H1 (cell line): ENCODE results near the gene PRKAG1. TPM values are rescaled to one million over a fixed set of nuclear protein-coding genes. Genes with fewer than 3 reads are reported as not detected.

Experiments used
- CTCF ChIA-PET: fragments of 300-600 bp; sonication (Branson Sonifier 250); formaldehyde crosslinking; loops from one replicate; lab custom pipeline; 2021; ENCODE audit not compliant: partially characterized antibody; lab: Charles Lee
- POLR2A ChIA-PET: fragments of 300-600 bp; sonication (Branson Sonifier 250); formaldehyde crosslinking; loops from one replicate; lab custom pipeline; 2021; ENCODE audit warnings: inconsistent platforms; ENCODE audit not compliant: partially characterized antibody; lab: Charles Lee
- DNase-seq, 2 experiments: peaks; one replicate each; pipeline versions ENCODE4 v3.0.0 to v3.0.0-alpha.2; 2010 to 2022; ENCODE audit warnings: low spot score in 2 of 2, low read depth in 1 of 2, mixed read lengths in 1 of 2
- FAIRE-seq: peaks from 2 replicates; lab custom pipeline; 2011; peaks lifted over from hg19 to GRCh38; lab: Jason Lieb, UNC
- H2AFZ ChIP-seq: 2 replicates; pipeline ENCODE4 v1.8.1; 2012; ENCODE audit warnings: low read length, inconsistent platforms
- H2AK5ac ChIP-seq: 2 replicates; pipeline ENCODE4 v1.6.1; 2013; ENCODE audit warnings: low read depth, low read length
- H2BK120ac ChIP-seq: replicated peaks from 2 replicates; pipeline ENCODE3; 2013; ENCODE audit warnings: low read depth, low read length, inconsistent platforms
- H2BK12ac ChIP-seq: 2 replicates; pipeline ENCODE4 v1.6.1; 2013; ENCODE audit warnings: low read depth, low read length
- H2BK15ac ChIP-seq: 2 replicates; pipeline ENCODE4 v1.6.1; 2013; ENCODE audit warnings: low read length
- H2BK20ac ChIP-seq: 2 replicates; pipeline ENCODE4 v1.6.1; 2013; ENCODE audit warnings: low read length
- H2BK5ac ChIP-seq: 2 replicates; pipeline ENCODE4 v1.6.1; 2013; ENCODE audit warnings: low read depth, low read length
- H3K14ac ChIP-seq: 2 replicates; pipeline ENCODE4 v1.6.1; 2013; ENCODE audit warnings: inconsistent platforms; ENCODE audit not compliant: insufficient read length
- H3K18ac ChIP-seq: 2 replicates; pipeline ENCODE4 v1.6.1; 2013; ENCODE audit warnings: low read length; ENCODE audit errors: extremely low read depth
- H3K23ac ChIP-seq: 2 replicates; pipeline ENCODE4 v1.6.1; 2013; ENCODE audit warnings: inconsistent platforms; ENCODE audit not compliant: insufficient read length
- H3K23me2 ChIP-seq: 2 replicates; pipeline ENCODE4 v1.6.1; 2013; ENCODE audit warnings: low read depth, low read length
- H3K27ac ChIP-seq: 2 replicates; pipeline ENCODE4 v1.6.1; 2011; ENCODE audit warnings: low read depth, low read length, inconsistent platforms
- H3K27me3 ChIP-seq, 4 experiments: replicated peaks in 1 of 4; 1 replicate in 1 of 4; 2 replicates in 3 of 4; pipeline versions ENCODE4 v1.6.1 to v1.8.1; 2011 to 2013; ENCODE audit warnings: low read length in 3 of 4, mild to moderate bottlenecking in 3 of 4, inconsistent platforms in 2 of 4, mixed read lengths in 2 of 4, moderate library complexity in 1 of 4; ENCODE audit not compliant: control insufficient read depth in 3 of 4, insufficient read depth in 3 of 4; ENCODE audit errors: extremely low read depth in 1 of 4
- H3K36me3 ChIP-seq, 4 experiments: 2 replicates each; pipeline versions ENCODE4 v1.6.1 to v1.8.1; 2011 to 2013; ENCODE audit warnings: mild to moderate bottlenecking in 4 of 4, low read length in 3 of 4, moderate library complexity in 2 of 4, control low read depth in 1 of 4, inconsistent platforms in 1 of 4; ENCODE audit not compliant: insufficient read depth in 4 of 4, control insufficient read depth in 2 of 4
- H3K4ac ChIP-seq: replicated peaks from 2 replicates; pipeline ENCODE3; 2013; ENCODE audit warnings: low read length, low read depth, mixed read lengths, inconsistent platforms; ENCODE audit not compliant: insufficient read length
- H3K4me1 ChIP-seq, 4 experiments: replicated peaks in 1 of 4; 1 replicate in 1 of 4; 2 replicates in 3 of 4; pipeline versions ENCODE4 v1.6.1 to v1.8.1; 2011 to 2013; ENCODE audit warnings: low read length in 3 of 4, inconsistent platforms in 2 of 4, mixed read lengths in 1 of 4; ENCODE audit not compliant: insufficient read depth in 4 of 4, control insufficient read depth in 3 of 4
- H3K4me2 ChIP-seq, 2 experiments: 2 replicates each; pipeline versions ENCODE4 v1.6.1 to v1.8.1; 2011 to 2013; ENCODE audit warnings: low read depth in 2 of 2, low read length in 2 of 2, control low read depth in 1 of 2, inconsistent platforms in 1 of 2, mild to moderate bottlenecking in 1 of 2; ENCODE audit not compliant: insufficient read depth in 1 of 2
- H3K4me3 ChIP-seq, 4 experiments: fragments of 200-600, 300-600 bp in 1 of 4; sonication (generic), shearing (Covaris generic), sonication (Bioruptor Twin) in 1 of 4; 2 replicates each; pipeline versions ENCODE4 v1.5.1 to v1.8.1; 2011 to 2016; ENCODE audit warnings: low read length in 4 of 4, low read depth in 3 of 4, control low read depth in 2 of 4, inconsistent platforms in 2 of 4, mild to moderate bottlenecking in 2 of 4, mixed read lengths in 1 of 4, moderate library complexity in 1 of 4; ENCODE audit not compliant: insufficient read depth in 2 of 4; ENCODE audit errors: extremely low read depth in 1 of 4
- H3K56ac ChIP-seq: replicated peaks from 2 replicates; pipeline ENCODE3; 2013; ENCODE audit warnings: low read depth, mild to moderate bottlenecking, mixed read lengths, low read length, inconsistent platforms; ENCODE audit not compliant: insufficient read length
- H3K79me1 ChIP-seq: 2 replicates; pipeline ENCODE4 v1.6.1; 2013; ENCODE audit warnings: low read depth, low read length, control low read depth
- H3K79me2 ChIP-seq, 2 experiments: 2 replicates each; pipeline versions ENCODE4 v1.6.1 to v1.8.1; 2012 to 2013; ENCODE audit warnings: low read length in 2 of 2, mild to moderate bottlenecking in 2 of 2, inconsistent platforms in 1 of 2; ENCODE audit not compliant: insufficient read depth in 2 of 2, control insufficient read depth in 1 of 2
- H3K9ac ChIP-seq, 4 experiments: replicated peaks in 1 of 4; 1 replicate in 1 of 4; 2 replicates in 3 of 4; pipeline versions ENCODE4 v1.6.1 to v1.8.1; 2011 to 2013; ENCODE audit warnings: low read depth in 3 of 4, low read length in 3 of 4, control low read depth in 2 of 4, mild to moderate bottlenecking in 2 of 4, moderate library complexity in 2 of 4, inconsistent platforms in 1 of 4; ENCODE audit errors: extremely low read depth in 1 of 4
- H3K9me3 ChIP-seq, 2 experiments: 2 replicates each; pipeline versions ENCODE4 v1.6.1 to v1.8.1; 2012 to 2013; ENCODE audit warnings: mild to moderate bottlenecking in 2 of 2, moderate library complexity in 2 of 2, control low read depth in 1 of 2, inconsistent platforms in 1 of 2, low read depth in 1 of 2, low read length in 1 of 2, mixed read lengths in 1 of 2; ENCODE audit not compliant: insufficient read depth in 2 of 2
- H4K20me1 ChIP-seq, 2 experiments: replicated peaks in 1 of 2; 2 replicates each; pipeline versions ENCODE3 to v1.8.1; 2011 to 2013; ENCODE audit warnings: inconsistent platforms in 2 of 2, low read length in 2 of 2, mild to moderate bottlenecking in 1 of 2; ENCODE audit not compliant: insufficient read depth in 2 of 2, control insufficient read depth in 1 of 2
- H4K5ac ChIP-seq: 2 replicates; pipeline ENCODE4 v1.6.1; 2013; ENCODE audit warnings: low read length, low read depth, mixed read lengths, inconsistent platforms; ENCODE audit not compliant: insufficient read length
- H4K8ac ChIP-seq: 2 replicates; pipeline ENCODE4 v1.8.0; 2013; ENCODE audit warnings: mild to moderate bottlenecking, moderate library complexity, low read length, inconsistent platforms; ENCODE audit not compliant: insufficient read depth; ENCODE audit errors: extremely low read depth
- H4K91ac ChIP-seq: replicated peaks from 2 replicates; pipeline ENCODE3; 2013; ENCODE audit warnings: low read length, mixed read lengths, inconsistent platforms; ENCODE audit not compliant: insufficient read length
- ATF2 ChIP-seq: IDR thresholded peaks from 2 replicates; pipeline ENCODE4 v1.6.1; 2012; ENCODE audit warnings: low read length, inconsistent platforms
- CTBP2 ChIP-seq: IDR thresholded peaks from 2 replicates; pipeline ENCODE4 v1.7.0; 2011; ENCODE audit warnings: borderline replicate concordance, mild to moderate bottlenecking, moderate library complexity, mixed read lengths, low read length; ENCODE audit not compliant: insufficient read depth, insufficient read length
- GTF2F1 ChIP-seq: IDR thresholded peaks from 2 replicates; pipeline ENCODE4 v1.6.1; 2012; ENCODE audit warnings: low read depth, low read length, improper control_type of control experiment, borderline replicate concordance
- KDM4A ChIP-seq: IDR thresholded peaks from one replicate; pipeline ENCODE4 v1.7.1; 2012; ENCODE audit warnings: low read depth, mild to moderate bottlenecking, moderate library complexity, low read length, inconsistent platforms; ENCODE audit not compliant: severe bottlenecking
- PHF8 ChIP-seq: fragments of 200-600 bp; sonication (generic); conservative IDR thresholded peaks from 2 replicates; pipeline ENCODE4 v1.7.1; 2012; ENCODE audit warnings: low read depth, mild to moderate bottlenecking, inconsistent platforms, low read length, moderate library complexity
- SP1 ChIP-seq: IDR thresholded peaks from 2 replicates; pipeline ENCODE4 v1.6.1; 2011; ENCODE audit warnings: low read depth, low read length
- SP2 ChIP-seq: IDR thresholded peaks from 2 replicates; pipeline ENCODE4 v1.6.1; 2012; ENCODE audit warnings: mild to moderate bottlenecking, low read length, inconsistent platforms
- TBP ChIP-seq: IDR thresholded peaks from 2 replicates; pipeline ENCODE4 v1.6.1; 2011; ENCODE audit warnings: low read depth, low read length, improper control_type of control experiment
- WGBS, 2 experiments: shearing (Covaris generic) in 1 of 2; methylation state at CpG; one replicate each; pipeline versions ENCODE4 v1.1.6 to v1.1.7; 2013 to 2015; ENCODE audit warnings: low lambda C conversion rate in 2 of 2, mixed read lengths in 2 of 2, inconsistent platforms in 1 of 2, low coverage in 1 of 2, missing lambda C conversion rate in 1 of 2; ENCODE audit not compliant: insufficient replicate concordance in 2 of 2, insufficient coverage in 1 of 2, insufficient read length in 1 of 2; ENCODE audit errors: extremely low coverage in 1 of 2, missing lambda C conversion rate in 1 of 2; 5-methylcytosine and 5-hydroxymethylcytosine counted together
- polyA plus RNA-seq, 7 experiments: library from polyadenylated mRNA; depleted of rRNA in 3 of 7; stranded (reverse) in 5 of 7; unstranded in 2 of 7; fragments of >200 nt in 5 of 7; fragments of 200-250 nt in 2 of 7; gene quantifications; 1 replicate in 5 of 7; 2 replicates in 1 of 7; 4 replicates in 1 of 7; pipeline versions ENCODE4 v1.2.1 to v1.2.3, GENCODE V29; 2011 to 2013; ENCODE audit warnings: missing spikeins in 2 of 7, mixed read lengths in 2 of 7
- total RNA-seq: library from RNA; stranded (reverse); fragmentation: NEBNext Ultra II Directional; extraction: Animal tissue kit (Norgen Biotek cat#: 25700); gene quantifications from 2 replicates; pipeline ENCODE4 v1.2.1, GENCODE V29; 2021

PRKAG1 gene
- total and polyA plus RNA-seq, 2 of the 8 experiments (the other 6 are each of a cell fraction or from before 2014, with no cell fraction given): 38.6 to 57.5 TPM

GRCh38 chr12:49022558-49023178 is 4.1 kb upstream of the PRKAG1 start:
- H2AFZ ChIP-seq: no peak overlapping the region
- H2BK12ac ChIP-seq: no peak overlapping the region
- no peaks in the 10 kb centered on the region; the same call in 1 of the 2 replicates for H3K79me1 ChIP-seq
- H3K27ac ChIP-seq: no peak overlapping the region
- H2BK20ac ChIP-seq: no peak overlapping the region
- H2BK120ac ChIP-seq: no peak overlapping the region
- H3K4me3 ChIP-seq: no peak overlapping the region
- ChIA-PET CTCF (interaction anchor here (0.9 to 4.9 kb wide), 5 partner anchors 9 to 98 kb away, joined by 3 to 34 read pairs (median 7); no protein-coding TSS in a partner anchor), POLR2A (interaction anchor here (1.3 to 22.2 kb wide), 2 partner anchors 18 to 33 kb away, joined by 3 to 339 read pairs; no protein-coding TSS in a partner anchor)
- peaks cover 20 to 59% (median 45%) of the 10 kb centered on the region in 4 experiments; a peak in 7 of 8 replicates for H3K36me3 ChIP-seq
- H3K79me2 ChIP-seq: no peaks in the 10 kb centered on the region
- H3K4me2 ChIP-seq: no peak overlapping the region
- no peak overlapping the region for H3K18ac ChIP-seq
- TF ChIP-seq CTBP2 (no peak), SP1 (no peak), TBP (no peak), PHF8 (no peak), GTF2F1 (no peak), ATF2 (no peak), KDM4A (no peak), SP2 (no peak)
- TF ChIP-seq, all 59 proteins: peak for 0
- no peak overlapping the region for H4K91ac ChIP-seq
- H2BK15ac ChIP-seq: no peak overlapping the region
- H3K9me3 ChIP-seq: no peaks in the 10 kb centered on the region
- 96% methylated on average over 15 of the region's 15 CpGs; no CpG with 5 or more reads in 1 of the 2 experiments for WGBS, 2 experiments
- no peak overlapping the region for H3K56ac ChIP-seq
- peaks cover 7% of the 10 kb centered on the region for H3K23me2 ChIP-seq
- no peaks in the 10 kb centered on the region for H3K27me3 ChIP-seq
- DNase-seq: no peak
- H3K9ac ChIP-seq: no peak overlapping the region
- H4K5ac ChIP-seq: no peak overlapping the region
- peaks cover 3 to 8% of the 10 kb centered on the region in 2 experiments for H4K20me1 ChIP-seq
- peaks cover 0 to 4% (median 1%) of the 10 kb centered on the region in 4 experiments; a peak in 4 of 7 replicates for H3K4me1 ChIP-seq
- no peak for FAIRE-seq
- H3K14ac ChIP-seq: no peak overlapping the region
- no peak overlapping the region; the same call in 1 of the 2 replicates for H4K8ac ChIP-seq
- H3K23ac ChIP-seq: no peak overlapping the region
- H2BK5ac ChIP-seq: no peak overlapping the region
- H3K4ac ChIP-seq: no peak overlapping the region
- H2AK5ac ChIP-seq: no peak overlapping the region
